Lower leg skin (tissue), 3 donors: ENCODE results near the gene MEIS3.

Experiments
- CTCF ChIP-seq, 3 donors: fragments of 450-650 bp; IDR thresholded peaks; one replicate each; pipeline ENCODE4 v1.5.1; 2016; ENCODE audit warnings: antibody characterized with exemption in 3 of 3, mild to moderate bottlenecking in 3 of 3, moderate library complexity in 2 of 3
- POLR2A ChIP-seq, 2 donors: fragments of 450-650 bp; IDR thresholded peaks; one replicate each; pipeline ENCODE4 v1.6.1; 2016 to 2017; ENCODE audit warnings: antibody characterized with exemption in 2 of 2, mild to moderate bottlenecking in 1 of 2, moderate library complexity in 1 of 2

DNA sequence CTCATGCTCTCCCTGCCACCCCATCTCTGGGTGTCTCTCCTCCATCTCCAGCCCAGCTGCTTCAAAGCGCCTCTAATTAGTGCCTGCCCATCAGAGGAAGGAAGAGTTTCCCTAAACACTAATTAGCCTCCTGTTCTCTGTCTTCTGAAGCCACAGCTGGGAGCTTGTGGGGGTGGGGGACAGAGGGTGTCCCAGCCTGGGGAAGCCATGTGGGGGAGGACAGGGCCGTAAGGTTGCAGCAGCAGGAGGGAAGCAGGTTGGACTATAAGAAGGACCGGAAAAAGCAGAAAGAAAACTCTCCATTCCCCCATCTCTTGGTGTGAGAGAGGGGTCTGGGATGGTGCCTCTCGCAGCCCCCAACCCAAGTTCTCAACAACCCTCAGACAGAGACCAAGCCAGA is 26.2 kb upstream of the MEIS3 start:
- no peak for TF ChIP-seq POLR2A (IDR thresholded peaks at IDR 0.05)
- no peak for TF ChIP-seq CTCF (IDR thresholded peaks at IDR 0.05)
